Measurements from ENCODE around the gene TAF10. TPM values are rescaled to one million over a fixed set of nuclear protein-coding genes. Genes with fewer than 3 reads are reported as not detected.

Gene TAF10
- total and polyA plus RNA-seq, 4 donors: 10.5 to 58.1 (median 31.5) TPM

DNA sequence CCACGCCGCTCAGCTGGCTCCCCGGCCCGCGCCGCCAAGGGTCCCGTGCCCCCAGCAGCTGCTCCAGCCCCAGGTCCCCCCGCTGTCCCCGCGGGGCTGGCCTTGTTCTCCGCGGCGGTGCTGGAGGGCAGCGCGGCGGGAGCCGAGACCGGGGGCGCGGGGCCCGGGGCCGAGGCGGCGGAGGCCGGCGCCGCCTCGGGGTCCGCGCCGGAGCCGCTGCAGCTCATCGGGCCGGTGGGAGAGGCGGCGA lies 128 bp downstream of the TAF10 start (continued):
- no peak for TF ChIP-seq GABPA (IDR thresholded peaks at IDR 0.05 in 1 of 2, conservative IDR thresholded peaks at IDR 0.05 in 1 of 2)
- TF ChIP-seq ATF3 (IDR thresholded peaks at IDR 0.05): no peak
- TF ChIP-seq EGR1 (IDR thresholded peaks at IDR 0.05; ENCODE audit: low read depth in 2 of 2): no peak
- TF ChIP-seq MAX (IDR thresholded peaks at IDR 0.05): no peak
- TF ChIP-seq JUND (IDR thresholded peaks at IDR 0.05): no peak
- no peak for TF ChIP-seq SP1 (IDR thresholded peaks at IDR 0.05)
- TF ChIP-seq HNF4G (IDR thresholded peaks at IDR 0.05): no peak
- no peak for TF ChIP-seq YY1 (IDR thresholded peaks at IDR 0.05)
- TF ChIP-seq RXRA (IDR thresholded peaks at IDR 0.05): no peak

GRCh38 chr11:6611092-6611962 lies 689 bp downstream of the TAF10 start:
- Histone ChIP-seq H3K27ac (ENCODE audit: low read depth in 1 of 2, low read length in 2 of 2) (peak overlapping the region; percentile 84 to 96), H3K36me3 (ENCODE audit: control insufficient read depth in 4 of 4, insufficient read depth in 3 of 4, low read depth in 1 of 4, low read length in 3 of 4) (peaks cover 14 to 43% (median 37%) of the 10 kb centered on the region in 4 donors), H3K27me3 (ENCODE audit: control insufficient read depth in 4 of 4, insufficient read depth in 4 of 4, low read length in 3 of 4) (no peaks in the 10 kb centered on the region), H3K4me3 (ENCODE audit: low read depth in 1 of 3, low read length in 3 of 3) (peak overlapping the region; percentile 79 to 83 (median 82)), H3K9ac (ENCODE audit: low read depth in 1 of 2, low read length in 2 of 2) (peak overlapping the region; percentile 64 to 87), H3K9me3 (ENCODE audit: control insufficient read depth in 4 of 4, low read length in 3 of 4) (no peaks in the 10 kb centered on the region), H3K4me1 (ENCODE audit: control insufficient read depth in 4 of 4, insufficient read depth in 4 of 4, low read length in 3 of 4) (peaks cover 2 to 33% (median 25%) of the 10 kb centered on the region in 4 donors)
- WGBS: 14% methylated on average over 39 of the region's 39 CpGs
- TF ChIP-seq YY1 (IDR thresholded peaks at IDR 0.05) (no peak), ZBTB33 (IDR thresholded peaks at IDR 0.05) (no peak), MAX (IDR thresholded peaks at IDR 0.05) (no peak), NR2F2 (IDR thresholded peaks at IDR 0.05) (no peak), SP1 (IDR thresholded peaks at IDR 0.05) (no peak), HNF4A (conservative IDR thresholded peaks at IDR 0.05) (no peak), HNF4G (IDR thresholded peaks at IDR 0.05) (no peak), ATF3 (IDR thresholded peaks at IDR 0.05) (no peak), GABPA (IDR thresholded peaks at IDR 0.05 in 1 of 2, conservative IDR thresholded peaks at IDR 0.05 in 1 of 2) (no peak), FOXA1 (IDR thresholded peaks at IDR 0.05) (no peak), RXRA (IDR thresholded peaks at IDR 0.05) (no peak), FOXA2 (IDR thresholded peaks at IDR 0.05) (no peak), TAF1 (conservative IDR thresholded peaks at IDR 0.05) (no peak), EGR1 (IDR thresholded peaks at IDR 0.05; ENCODE audit: low read depth in 2 of 2) (no peak), CTCF (IDR thresholded peaks at IDR 0.05; ENCODE audit: low read depth, low read length, missing input control) (no peak), RAD21 (IDR thresholded peaks at IDR 0.05) (no peak)
- TF ChIP-seq, protein P1, sequence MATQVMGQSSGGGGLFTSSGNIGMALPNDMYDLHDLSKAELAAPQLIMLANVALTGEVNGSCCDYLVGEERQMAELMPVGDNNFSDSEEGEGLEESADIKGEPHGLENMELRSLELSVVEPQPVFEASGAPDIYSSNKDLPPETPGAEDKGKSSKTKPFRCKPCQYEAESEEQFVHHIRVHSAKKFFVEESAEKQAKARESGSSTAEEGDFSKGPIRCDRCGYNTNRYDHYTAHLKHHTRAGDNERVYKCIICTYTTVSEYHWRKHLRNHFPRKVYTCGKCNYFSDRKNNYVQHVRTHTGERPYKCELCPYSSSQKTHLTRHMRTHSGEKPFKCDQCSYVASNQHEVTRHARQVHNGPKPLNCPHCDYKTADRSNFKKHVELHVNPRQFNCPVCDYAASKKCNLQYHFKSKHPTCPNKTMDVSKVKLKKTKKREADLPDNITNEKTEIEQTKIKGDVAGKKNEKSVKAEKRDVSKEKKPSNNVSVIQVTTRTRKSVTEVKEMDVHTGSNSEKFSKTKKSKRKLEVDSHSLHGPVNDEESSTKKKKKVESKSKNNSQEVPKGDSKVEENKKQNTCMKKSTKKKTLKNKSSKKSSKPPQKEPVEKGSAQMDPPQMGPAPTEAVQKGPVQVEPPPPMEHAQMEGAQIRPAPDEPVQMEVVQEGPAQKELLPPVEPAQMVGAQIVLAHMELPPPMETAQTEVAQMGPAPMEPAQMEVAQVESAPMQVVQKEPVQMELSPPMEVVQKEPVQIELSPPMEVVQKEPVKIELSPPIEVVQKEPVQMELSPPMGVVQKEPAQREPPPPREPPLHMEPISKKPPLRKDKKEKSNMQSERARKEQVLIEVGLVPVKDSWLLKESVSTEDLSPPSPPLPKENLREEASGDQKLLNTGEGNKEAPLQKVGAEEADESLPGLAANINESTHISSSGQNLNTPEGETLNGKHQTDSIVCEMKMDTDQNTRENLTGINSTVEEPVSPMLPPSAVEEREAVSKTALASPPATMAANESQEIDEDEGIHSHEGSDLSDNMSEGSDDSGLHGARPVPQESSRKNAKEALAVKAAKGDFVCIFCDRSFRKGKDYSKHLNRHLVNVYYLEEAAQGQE (IDR thresholded peaks at IDR 0.05): no peak
- DNase-seq (ENCODE audit: low spot score): no peak
